GM12891 (cell line): ENCODE data around the gene CASP8AP2.
"Not testable (repeated sequence)": the region's sequence is repeated elsewhere in the genome, so short reads cannot be mapped to it uniquely, and the experiment has no call there.

Experiments
- POLR2A ChIP-seq: IDR thresholded peaks from 2 replicates; pipeline ENCODE4 v1.6.1; 2011; ENCODE audit warnings: low read depth, low read length, control low read depth
- POLR2AphosphoS5 ChIP-seq: IDR thresholded peaks from 2 replicates; pipeline ENCODE4 v1.6.1; 2011; ENCODE audit warnings: low read depth, low read length, control low read depth
- POU2F2 ChIP-seq: IDR thresholded peaks from 2 replicates; pipeline ENCODE4 v1.6.1; 2011; ENCODE audit warnings: low read depth, mild to moderate bottlenecking, control low read depth, low read length, moderate library complexity
- SPI1 ChIP-seq: IDR thresholded peaks from 2 replicates; pipeline ENCODE4 v1.6.1; 2011; ENCODE audit warnings: low read depth, low read length, control low read depth
- TAF1 ChIP-seq: IDR thresholded peaks from 2 replicates; pipeline ENCODE4 v1.6.1; 2011; ENCODE audit warnings: low read depth, low read length, control low read depth

DNA sequence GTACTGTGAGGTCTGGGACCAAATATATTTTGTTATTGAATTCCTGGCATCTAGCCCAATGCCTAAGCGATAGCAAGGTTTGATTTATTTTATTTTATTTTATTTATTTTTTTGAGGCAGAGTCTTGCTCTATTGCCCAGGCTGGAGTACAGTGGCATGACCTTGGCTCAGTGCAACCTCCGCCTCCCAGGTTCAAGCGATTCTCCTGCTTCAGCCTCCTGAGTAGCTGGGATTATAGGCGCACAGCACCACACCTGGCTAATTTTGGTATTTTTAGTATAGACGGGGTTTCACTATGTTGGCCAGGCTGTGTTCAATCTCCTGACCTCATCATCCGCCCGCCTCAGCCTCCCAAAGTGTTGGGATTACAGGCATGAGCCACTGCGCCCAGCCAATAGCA lies 62.9 kb downstream of the CASP8AP2 start:
- not testable (repeated sequence) for TF ChIP-seq POLR2A, POLR2AphosphoS5, TAF1, POU2F2, SPI1
